Stimulated activated CD4-positive, alpha-beta T cell treated with anti-CD3 and anti-CD28 coated beads, TNF-alpha, amount 100 ng/mL, for 1 hour (primary cell): ENCODE measurements around the gene FASTKD3.

Experiments
- DNase-seq, 3 donors: peaks; one replicate each; pipeline ENCODE4 v3.0.0-alpha.2; 2020; ENCODE audit warnings: low read depth in 3 of 3, low spot score in 1 of 3

FASTKD3 gene

GRCh38 chr5:7881816-7882215, 13.0 kb upstream of the FASTKD3 start:
- no peak for DNase-seq

GRCh38 chr5:7881091-7881490, 12.3 kb upstream of the FASTKD3 start:
- no peak for DNase-seq

DNA sequence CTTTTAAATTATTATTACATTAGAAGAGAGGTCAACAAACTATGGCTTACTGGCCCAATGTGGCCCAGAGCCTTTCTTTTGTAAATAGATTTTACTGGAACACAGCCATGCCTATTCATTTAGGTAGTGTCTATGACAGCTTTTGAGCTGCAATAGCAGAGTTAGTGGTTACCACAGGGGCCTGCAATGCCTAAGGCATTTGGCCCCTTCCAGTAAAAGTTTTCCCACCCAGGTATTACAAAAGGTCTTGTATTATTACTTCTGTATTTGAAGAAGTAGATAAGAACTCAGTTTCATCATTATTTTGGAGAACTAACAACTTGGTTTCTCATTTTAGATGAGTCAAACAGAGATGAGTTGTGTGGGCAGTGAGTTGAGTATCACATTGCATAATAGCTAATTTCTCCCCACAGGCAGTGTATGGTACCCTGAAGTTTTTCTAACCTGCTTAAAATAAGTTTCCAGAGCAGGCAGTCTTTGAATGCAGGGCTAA, 9.6 kb upstream of the FASTKD3 start:
- DNase-seq: no peak

DNA sequence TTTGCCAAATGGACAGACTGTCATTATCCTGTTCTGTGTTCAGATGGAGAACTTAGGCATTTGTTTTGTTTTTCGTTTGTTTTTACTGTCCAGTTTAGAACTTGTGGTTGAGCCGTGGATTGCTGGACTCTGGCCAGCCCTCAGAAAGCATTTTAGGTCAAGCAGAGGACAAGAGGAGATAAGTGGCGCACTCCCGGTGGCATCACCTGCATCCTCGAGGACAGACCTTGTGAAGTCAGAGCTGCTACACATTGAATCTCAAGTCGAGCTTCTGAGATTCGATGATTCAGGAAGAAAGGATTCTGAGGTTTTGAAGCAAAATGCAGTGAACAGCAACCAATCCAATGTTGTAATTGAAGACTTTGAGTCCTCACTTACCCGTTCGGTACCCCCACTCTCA, 9.0 kb upstream of the FASTKD3 start:
- no peak for DNase-seq

GRCh38 chr5:7876867-7877266, 8.0 kb upstream of the FASTKD3 start:
- no peak for DNase-seq

GRCh38 chr5:7875151-7875550, 6.3 kb upstream of the FASTKD3 start:
- no peak for DNase-seq

GRCh38 chr5:7874639-7875038, 5.8 kb upstream of the FASTKD3 start:
- no peak for DNase-seq

DNA sequence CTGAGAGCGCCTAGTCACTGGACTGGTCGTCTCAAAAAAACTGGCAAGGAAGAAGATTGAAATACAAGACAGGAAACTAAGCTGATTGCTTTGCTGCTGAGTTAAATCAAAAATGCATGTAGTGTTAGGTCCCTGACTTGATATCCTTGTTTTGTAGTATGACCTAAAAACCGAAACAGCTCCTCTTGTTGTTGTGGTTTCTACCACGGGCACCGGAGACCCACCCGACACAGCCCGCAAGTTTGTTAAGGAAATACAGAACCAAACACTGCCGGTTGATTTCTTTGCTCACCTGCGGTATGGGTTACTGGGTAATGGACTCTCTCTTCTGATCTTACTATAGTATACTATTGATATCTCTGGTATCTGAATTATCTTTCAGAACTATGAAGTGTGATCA, 4.4 kb upstream of the FASTKD3 start:
- DNase-seq: no peak

DNA sequence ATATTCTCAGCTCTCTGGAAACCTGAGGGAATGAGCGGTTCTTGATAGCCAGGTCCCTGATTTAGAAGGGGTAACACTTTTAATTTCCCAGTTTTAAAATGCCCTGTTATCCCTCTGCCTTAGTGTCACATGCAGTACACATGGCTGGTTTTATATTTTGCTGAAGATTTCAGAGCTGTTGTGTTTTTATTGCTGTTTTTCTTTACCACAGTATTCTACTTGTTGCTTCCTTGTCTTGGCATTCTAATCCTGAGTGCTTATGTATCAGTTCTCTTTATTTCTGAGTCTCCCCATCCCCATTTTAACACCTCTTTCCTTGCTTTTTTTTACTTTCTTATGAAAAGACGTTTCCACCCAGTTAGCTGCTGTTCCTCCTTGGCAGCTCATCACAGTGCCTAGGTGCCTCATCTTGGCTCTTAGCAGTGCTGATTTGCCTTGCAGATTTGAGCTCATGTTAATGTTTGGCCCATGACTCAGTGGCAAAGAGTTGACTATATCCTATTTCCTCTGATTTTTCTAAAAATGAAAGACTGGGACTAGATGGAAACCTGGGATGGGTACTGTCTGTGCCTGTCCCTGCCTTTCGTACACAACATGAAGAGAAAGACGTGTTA, 3.8 kb upstream of the FASTKD3 start:
- no peak for DNase-seq

GRCh38 chr5:7871653-7872052, 2.8 kb upstream of the FASTKD3 start:
- no peak for DNase-seq

- DNase-seq: no peak
Measured at GRCh38 chr5:7869474-7870136, 774 bp upstream of the FASTKD3 start.

DNA sequence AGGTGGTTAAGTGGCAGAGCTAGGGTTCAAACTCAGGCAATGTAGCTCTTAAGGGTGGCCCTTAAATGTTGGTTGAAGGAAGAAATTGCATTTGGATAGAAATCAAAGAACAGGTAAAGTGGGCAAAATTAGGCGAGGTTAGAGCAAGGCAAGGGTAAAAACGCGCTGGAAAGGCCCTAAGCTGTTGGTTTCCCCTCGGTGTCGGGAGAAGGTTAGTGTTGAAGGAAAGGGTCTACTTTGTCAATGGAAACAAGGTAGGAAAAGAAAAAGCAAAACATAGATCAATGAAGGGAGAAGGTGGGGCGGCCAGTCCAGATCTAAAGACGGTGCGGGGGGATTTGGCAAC, 431 bp downstream of the FASTKD3 start:
- DNase-seq: no peak

DNA sequence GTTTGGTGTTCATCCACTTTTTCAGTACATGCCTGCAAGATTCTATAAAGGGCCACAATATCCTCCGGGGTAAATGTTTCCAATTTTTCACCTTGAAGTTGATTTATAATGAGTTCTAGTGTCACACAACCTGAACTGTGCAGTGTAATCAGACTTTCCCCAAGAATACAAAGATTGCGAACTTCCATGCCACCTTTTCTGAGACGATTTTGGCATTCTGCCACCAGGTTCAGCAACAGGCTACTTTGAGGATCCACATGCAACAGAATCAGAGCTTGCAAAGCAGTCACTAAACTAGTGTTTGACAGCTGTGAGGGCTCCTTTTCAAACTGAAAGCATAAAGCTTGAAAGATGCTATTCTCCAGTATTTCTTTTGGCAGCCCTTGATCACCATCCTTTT, 1.6 kb downstream of the FASTKD3 start:
- no peak for DNase-seq

DNA sequence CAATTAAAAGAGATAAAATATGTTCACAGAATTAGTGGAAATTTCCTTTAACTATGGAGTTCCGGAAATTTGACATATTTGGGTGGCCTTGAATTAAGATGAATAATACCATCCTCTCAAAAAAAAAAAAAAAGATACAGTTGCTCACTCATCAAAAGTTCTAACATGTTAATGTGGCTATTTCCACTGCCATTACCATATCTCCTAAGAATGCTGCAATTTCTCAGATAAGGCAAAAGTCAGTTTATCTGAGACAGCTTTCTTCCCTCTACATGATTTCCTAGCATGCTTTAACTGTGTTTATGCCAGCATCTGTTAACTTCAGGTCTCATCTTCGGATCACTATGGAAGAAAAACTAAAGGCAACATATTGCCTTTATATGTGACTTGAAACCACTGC, 2.6 kb downstream of the FASTKD3 start:
- DNase-seq: no peak

DNA sequence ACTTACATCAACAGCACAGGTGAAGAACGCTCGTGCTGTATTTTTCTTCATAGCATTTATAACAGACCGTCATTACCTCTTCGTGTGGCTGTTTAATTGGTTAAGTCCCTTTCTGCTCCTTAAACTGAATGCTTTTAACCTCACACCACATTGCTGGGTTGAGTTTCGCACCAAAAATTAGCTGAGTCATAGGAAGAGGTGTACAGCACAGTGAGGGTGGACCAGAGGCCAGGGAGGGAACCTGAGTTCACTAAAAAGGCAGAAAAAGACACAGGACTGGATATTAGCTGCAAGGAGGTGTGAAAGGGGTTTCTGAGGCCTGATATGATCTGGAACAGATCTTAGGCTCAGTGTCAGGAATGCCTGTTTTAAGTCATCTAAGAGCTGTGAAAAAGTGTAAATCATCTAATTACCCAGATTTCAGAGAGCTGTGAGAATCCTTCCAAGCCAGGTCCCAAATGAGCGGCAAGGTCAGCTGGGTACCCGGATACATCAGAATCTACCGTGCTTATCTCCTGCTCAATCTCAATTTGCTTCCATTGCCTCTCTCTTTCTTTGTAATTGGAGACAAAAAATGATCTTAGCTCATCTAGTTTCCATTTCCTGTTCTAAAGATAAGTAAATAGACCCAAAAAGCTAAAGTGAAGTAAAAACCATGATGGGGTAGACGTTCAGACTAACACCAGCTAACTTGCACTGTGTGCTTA, 10.8 kb downstream of the FASTKD3 start:
- DNase-seq: no peak

GRCh38 chr5:7857361-7857760, 11.5 kb downstream of the FASTKD3 start:
- DNase-seq: no peak

GRCh38 chr5:7856855-7857254, 12.0 kb downstream of the FASTKD3 start:
- no peak for DNase-seq

GRCh38 chr5:7855611-7856010, 13.2 kb downstream of the FASTKD3 start:
- DNase-seq: no peak

GRCh38 chr5:7852988-7853387, 15.8 kb downstream of the FASTKD3 start:
- DNase-seq: no peak

DNA sequence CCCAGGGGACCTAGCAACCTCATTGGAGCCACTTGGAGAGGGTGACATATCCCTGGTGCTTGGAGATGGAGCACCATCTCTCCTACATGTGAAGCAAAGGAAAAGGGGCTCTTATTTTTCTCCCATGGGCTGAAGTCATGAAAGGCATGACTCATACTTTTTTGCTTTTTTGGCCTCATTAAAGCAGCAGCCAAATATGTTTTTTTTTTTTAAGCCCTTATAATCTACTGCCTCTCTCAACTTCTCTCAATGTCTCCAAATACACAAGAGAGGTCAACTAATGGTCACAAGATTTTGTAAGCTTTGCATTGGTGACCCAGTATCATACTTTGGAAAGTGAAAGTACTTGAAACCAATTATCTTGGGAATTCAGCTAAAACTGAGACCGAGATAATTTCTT, 16.3 kb downstream of the FASTKD3 start:
- no peak for DNase-seq

DNA sequence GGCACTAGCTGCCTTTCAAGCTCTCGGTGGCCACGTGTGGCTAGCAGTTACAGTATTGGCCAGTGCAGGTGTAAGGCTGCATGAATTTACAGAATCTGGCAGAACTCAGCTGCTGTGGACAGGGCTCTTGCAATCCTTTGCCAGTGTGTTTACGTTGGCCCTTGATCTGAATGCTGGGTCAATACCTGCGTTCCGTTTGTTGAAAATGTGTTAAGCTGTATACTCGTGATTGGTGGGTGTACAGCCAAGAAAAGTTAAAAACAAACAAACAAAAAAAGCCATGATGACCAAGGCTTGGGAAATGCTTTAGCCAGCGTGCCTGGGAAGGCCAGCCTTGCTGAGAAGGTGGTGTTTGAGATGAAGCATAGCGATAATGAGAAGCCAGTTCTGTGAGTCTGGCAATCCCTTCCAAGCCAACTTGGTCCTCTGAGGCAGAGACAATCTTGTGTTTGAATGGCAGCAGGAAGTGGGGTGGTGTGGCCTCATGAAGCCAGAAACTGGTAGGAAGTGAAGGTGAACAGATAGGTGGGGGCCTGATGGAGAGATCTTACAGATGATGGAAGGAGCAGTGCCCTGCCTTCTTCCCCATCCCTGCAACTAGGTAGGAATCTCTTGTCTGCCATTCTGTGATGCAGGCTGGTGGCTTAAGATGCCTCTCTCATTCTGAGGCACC, 17.1 kb downstream of the FASTKD3 start:
- no peak for DNase-seq

DNA sequence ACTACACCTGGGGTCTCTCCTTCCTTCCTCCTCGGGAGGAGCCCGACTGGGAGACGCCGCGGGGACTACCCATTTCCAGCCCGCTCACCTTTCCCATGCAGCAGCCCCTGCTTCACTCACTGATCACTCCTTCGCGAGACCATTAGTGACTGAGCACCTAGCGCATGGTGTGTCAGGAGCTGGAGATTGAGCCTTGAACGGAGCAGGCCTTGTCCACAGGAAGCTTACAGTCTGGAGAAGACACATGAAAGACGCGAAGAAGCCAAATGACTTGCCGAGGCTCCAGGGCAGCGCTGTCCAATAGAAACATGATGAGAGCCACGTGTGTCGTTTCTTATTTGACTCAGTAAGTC, 17.6 kb downstream of the FASTKD3 start:
- no peak for DNase-seq
